Dendritic cell treated with granulocyte-macrophage colony-stimulating factor and Interleukin-4, amounts not matched to agents 40 ng/mL and 50 ng/mL, for 4 days (primary cell): ENCODE measurements around the gene C9orf50.

Experiments used
- H3K27ac Mint-ChIP-seq: one replicate; pipeline ENCODE4 v1.8.0; 2022; ENCODE audit warnings: mild to moderate bottlenecking, mixed read lengths
- H3K27me3 Mint-ChIP-seq: one replicate; pipeline ENCODE4 v1.8.0; 2022; ENCODE audit warnings: mild to moderate bottlenecking, mixed read lengths
- H3K36me3 Mint-ChIP-seq: one replicate; pipeline ENCODE4 v1.8.0; 2022; ENCODE audit warnings: low read depth, mixed read lengths
- H3K4me1 Mint-ChIP-seq: one replicate; pipeline ENCODE4 v1.8.0; 2022; ENCODE audit warnings: low read depth, mixed read lengths
- H3K4me3 Mint-ChIP-seq: one replicate; pipeline ENCODE4 v1.8.0; 2022; ENCODE audit warnings: mild to moderate bottlenecking, moderate library complexity, mixed read lengths
- H3K9me3 Mint-ChIP-seq: one replicate; pipeline ENCODE4 v1.8.0; 2022; ENCODE audit warnings: mixed read lengths
- intact Hi-C: fragments of 100-400 bp; cut with micrococcal nuclease; formaldehyde crosslinking; loops from one replicate; pipeline ENCODE4 v1.15.0; 2022

C9orf50 gene

DNA sequence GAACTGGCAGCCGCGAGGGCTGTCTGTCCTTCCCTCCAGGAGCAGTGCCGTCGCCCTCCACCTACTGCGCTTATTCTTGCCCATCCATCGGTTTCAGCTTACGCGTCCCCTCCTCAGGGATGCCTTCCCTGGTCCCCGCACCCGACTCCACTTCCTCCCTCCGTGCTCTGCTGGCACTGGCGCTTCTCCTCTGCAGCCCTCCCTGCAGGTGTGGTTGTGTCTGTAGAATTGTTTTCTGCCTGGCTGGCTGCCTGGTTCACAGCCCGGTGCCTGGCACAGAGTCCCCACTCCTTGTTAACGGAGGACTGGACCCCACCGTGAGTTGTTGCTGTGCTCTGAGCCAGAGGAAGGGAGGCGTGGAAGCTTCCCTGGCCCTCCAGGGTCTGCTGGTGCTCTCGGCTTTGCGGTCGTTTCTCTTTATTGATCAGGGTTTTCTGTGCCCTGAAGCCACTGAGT is 10.8 kb upstream of the C9orf50 start:
- intact Hi-C loops: no loop called here
- H3K4me1 Mint-ChIP-seq: peaks cover 68% of the 10 kb centered on the region
- no peak overlapping the region for H3K27ac Mint-ChIP-seq
- H3K4me3 Mint-ChIP-seq: no peak overlapping the region
- H3K27me3 Mint-ChIP-seq: no peaks in the 10 kb centered on the region
- H3K36me3 Mint-ChIP-seq: peaks cover 94% of the 10 kb centered on the region
- no peaks in the 10 kb centered on the region for H3K9me3 Mint-ChIP-seq

DNA sequence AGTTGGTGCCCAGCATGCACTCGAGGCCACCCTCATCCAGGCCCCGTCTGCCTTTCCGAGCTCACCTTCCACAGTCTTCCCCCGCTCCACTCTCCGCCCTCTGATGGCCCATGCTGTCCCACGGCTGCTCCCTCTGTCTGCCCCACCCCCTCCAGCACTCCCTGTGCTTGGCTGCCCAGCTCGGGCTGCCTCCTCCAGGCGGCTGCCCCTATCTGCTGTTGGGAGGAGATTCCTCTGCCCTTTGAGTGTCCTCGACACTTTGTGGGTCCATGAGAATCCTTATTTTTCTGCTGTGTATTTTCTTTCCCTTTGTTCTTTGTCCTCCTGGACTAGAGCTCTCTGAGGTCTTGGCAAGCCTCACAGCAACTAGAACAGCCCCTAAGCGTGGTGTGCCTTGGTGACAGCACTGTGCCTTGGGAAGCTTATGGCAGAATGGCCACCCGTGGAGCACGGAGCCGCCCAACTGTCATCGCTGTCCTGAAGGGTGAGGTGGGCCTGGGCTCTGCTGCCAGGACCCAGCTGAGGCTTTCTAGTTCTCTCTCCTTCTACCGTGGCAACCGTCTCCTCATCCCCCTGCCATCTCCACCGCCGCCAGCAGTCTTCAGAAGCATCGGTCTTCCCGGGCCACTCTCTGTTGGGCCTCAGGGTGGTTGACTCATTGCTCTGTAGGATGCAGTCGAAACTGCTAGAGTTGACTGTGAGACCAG is 10.2 kb upstream of the C9orf50 start:
- Mint-ChIP-seq H3K4me3 (no peak overlapping the region), H3K27ac (peak overlapping the region; percentile 3)

DNA sequence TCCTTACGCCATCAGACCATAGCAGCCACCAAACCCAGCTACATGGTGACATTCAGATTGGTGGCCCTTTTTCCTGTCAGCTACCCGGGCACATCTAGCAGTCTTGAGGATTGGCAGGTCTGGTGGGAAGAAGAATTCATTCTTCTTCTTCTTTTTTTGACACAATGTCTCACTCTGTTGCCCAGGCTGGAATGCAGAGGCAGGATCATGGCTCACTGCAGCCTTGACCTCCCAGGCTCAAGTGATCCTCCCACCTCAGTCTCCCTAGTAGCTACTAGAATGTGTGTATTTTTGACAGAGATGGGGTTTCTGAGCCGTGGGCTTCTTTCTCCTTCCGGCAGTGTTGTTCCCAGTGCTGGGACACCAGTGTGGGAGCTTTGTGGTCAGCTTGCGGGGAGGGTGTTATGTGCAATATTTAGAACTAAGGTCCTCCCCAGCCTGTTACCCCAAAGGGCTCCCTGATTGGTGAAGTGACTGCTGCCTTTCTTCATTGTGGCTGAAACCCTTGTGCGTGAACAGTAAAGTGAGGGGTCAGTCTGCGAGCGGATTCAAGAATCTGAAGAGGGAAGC is 8.4 kb upstream of the C9orf50 start:
- Mint-ChIP-seq H3K4me1 (peaks cover 65% of the 10 kb centered on the region), H3K4me3 (no peak overlapping the region), H3K27ac (peak overlapping the region; percentile 27), H3K36me3 (peaks cover 80% of the 10 kb centered on the region), H3K27me3 (no peaks in the 10 kb centered on the region), H3K9me3 (no peaks in the 10 kb centered on the region)
- intact Hi-C loops: no loop called here

More for the DNA sequence above, 10.2 kb upstream of the C9orf50 start:
- Mint-ChIP-seq H3K4me1 (peaks cover 70% of the 10 kb centered on the region), H3K27me3 (no peaks in the 10 kb centered on the region), H3K36me3 (peaks cover 94% of the 10 kb centered on the region), H3K9me3 (no peaks in the 10 kb centered on the region)
- intact Hi-C loops: no loop called here

DNA sequence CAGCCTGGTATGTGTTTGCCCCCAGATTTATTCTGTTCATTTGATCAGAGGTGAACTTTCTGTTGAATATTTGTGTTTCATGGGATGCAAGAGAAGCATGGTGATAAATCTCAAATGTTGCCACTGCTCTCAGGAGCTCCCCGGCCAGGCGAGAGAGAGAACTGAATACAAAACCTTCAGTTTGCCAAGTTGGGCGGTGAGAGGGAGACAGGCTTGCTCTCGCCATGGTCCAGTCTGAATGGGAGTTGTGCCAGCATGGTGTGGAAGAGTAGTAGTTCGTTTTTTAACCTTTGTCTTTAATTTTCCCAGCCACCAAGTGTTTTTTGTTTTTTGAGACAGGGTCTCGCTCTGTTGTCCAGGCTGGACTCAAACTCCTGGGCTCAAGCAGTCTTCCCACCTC is 7.8 kb upstream of the C9orf50 start:
- Mint-ChIP-seq H3K36me3 (peaks cover 74% of the 10 kb centered on the region), H3K27ac (no peak overlapping the region), H3K27me3 (no peaks in the 10 kb centered on the region), H3K4me1 (peaks cover 71% of the 10 kb centered on the region), H3K4me3 (no peak overlapping the region), H3K9me3 (no peaks in the 10 kb centered on the region)
- intact Hi-C loops: no loop called here

DNA sequence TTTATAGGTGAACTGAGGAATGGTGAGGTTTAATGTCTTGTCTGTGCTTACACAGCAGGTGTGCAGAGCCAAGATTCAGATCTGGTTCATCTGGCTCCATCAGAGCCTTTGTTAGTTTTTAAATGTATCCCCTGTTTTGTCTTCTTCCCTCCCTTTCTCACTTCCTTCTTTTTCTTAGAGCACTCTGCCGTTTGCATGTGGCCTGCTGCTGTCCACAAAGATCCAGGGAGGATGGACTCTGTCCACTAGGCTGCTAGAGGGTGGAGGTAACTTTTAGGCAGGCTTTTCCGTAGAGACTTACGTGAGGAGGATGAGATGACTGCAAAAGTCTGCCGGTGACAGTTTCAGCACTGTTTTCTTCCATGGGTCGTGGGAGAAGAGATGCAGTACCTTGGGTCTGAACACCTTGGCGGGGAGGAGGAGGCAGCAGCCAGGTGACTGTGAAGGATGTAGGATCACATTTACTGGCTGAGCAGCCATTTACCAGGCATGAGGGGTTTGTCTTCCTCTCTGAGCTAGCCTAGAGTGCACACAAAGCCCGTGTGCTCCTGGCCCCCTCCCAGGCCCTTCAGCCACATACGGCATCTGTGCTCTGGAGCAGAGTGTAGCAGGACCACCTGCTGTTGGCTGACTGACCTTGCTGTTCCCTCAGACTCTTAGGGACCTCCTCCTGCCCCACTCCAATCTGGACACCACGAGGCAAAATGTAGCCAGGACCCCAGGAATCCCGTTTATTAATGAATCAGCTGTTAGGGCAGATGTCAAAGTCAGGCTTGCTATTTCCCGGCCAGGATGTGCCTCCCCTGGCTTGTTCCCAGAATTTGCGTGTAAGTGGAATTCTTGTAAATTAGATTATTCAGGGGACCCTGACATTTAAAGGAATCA is 6.9 kb upstream of the C9orf50 start:
- Mint-ChIP-seq H3K27ac (peak overlapping the region; percentile 96), H3K36me3 (peaks cover 64% of the 10 kb centered on the region), H3K4me3 (peak overlapping the region; percentile 61), H3K4me1 (peaks cover 80% of the 10 kb centered on the region), H3K9me3 (no peaks in the 10 kb centered on the region), H3K27me3 (no peaks in the 10 kb centered on the region)
- intact Hi-C loops: loop anchor here (2.0 kb wide), 1 partner anchor 15 kb away; the partner anchor contains the start of gene ASB6

DNA sequence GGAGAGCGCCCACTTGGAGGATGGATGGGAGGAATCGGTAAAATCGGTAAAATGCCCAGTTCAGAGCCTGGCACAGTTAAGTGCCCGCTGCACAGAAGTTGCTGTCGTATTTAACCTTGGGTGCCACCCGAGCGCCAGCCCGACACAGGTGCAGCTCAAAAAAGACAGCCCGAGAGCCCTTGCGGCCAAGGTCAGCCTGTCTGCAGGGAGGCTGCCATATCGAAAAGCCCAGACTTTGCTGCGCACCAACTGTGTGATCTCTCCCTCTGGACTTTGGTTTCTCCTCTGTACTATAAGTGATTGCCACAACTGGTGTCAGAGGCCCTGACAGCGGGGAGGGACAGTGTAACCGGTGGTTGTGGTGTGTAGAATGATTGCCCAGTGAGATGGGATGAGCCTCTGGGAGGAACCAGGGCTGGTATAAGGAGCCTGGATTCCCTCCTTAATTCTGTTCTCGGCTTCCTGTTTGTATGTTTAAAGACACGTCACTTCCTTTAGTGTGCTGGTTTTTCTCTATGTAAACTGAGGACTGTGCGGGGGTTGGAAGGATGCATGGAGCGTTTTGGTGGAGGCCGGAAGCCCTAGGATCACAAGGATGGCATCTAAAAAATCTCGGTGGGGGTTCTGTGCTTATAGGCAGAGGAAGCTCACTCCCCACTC is 5.9 kb upstream of the C9orf50 start:
- Mint-ChIP-seq H3K4me1 (peaks cover 77% of the 10 kb centered on the region), H3K9me3 (no peaks in the 10 kb centered on the region), H3K36me3 (peaks cover 54% of the 10 kb centered on the region), H3K27me3 (peaks cover under 1% of the 10 kb centered on the region), H3K27ac (peak overlapping the region; percentile 96), H3K4me3 (peak overlapping the region; percentile 86)
- intact Hi-C loops: loop anchor here (2.0 kb wide), 1 partner anchor 16 kb away; the partner anchor contains the start of gene ASB6

DNA sequence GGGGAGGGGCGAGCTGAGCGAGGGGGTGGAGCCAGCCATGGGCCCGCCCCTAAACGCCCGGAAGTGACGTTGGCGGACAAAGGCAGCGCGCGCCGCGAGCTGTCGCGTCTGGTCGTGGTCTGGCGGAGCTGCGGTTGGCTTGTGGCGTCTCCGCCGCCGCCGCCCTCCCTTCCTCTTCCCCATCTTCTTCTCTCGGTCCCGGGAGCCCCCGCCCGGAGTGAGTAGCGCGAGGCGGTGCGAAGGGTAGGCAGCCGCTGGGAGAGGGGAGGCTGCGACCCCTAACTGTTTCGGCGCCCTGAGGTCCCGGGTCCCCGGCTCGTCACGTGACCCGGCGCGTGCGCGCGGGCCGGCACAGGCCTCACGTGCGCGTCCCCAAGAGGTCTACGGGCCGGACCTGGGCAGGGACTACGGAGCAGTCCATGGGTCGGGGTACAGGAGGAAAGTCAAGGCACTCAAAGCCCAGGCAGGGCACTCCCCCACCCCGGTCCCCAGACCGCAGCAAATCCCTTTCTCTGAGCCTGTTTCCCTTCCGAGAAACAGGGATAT is 5.3 kb upstream of the C9orf50 start, which contains the start of gene NTMT1:
TSS of gene NTMT1 (plus strand) at position 85 of the 546 bp plus-strand sequence. CDS start 6,541 bp downstream, outside the sequence.
- peak within 1 kb of the TSS; percentile 96 for H3K27ac Mint-ChIP-seq
- H3K4me3 Mint-ChIP-seq: peak within 1 kb of the TSS; percentile 86
- no peaks in the 10 kb centered on the region for H3K9me3 Mint-ChIP-seq
- intact Hi-C loops: loop anchor here (2.0 kb wide), 1 partner anchor 17 kb away; the partner anchor contains the start of gene ASB6
- H3K4me1 Mint-ChIP-seq: peaks cover 71% of the 10 kb centered on the region
- H3K36me3 Mint-ChIP-seq: peaks cover 48% of the 10 kb centered on the region
- peaks cover 7% of the 10 kb centered on the region for H3K27me3 Mint-ChIP-seq

DNA sequence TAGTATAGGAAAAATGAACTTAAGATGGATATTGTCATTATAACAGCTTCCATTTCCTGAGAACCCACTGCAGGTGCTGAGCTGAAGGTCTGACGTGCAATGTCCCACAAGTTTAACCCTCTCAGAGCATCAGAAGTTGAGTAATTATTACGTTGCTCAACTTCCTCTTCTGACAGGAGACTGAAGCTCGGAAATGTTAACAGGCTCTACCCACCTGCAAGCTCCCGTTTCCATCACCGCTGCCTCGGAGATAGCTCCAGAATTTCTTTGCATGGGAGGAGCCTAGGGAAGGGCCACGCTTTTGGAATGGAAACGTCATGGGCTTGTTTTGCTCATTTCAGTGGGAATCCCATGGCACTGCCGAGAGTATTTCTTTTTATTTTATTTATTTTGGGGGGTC is 4.0 kb upstream of the C9orf50 start:
- H3K27ac Mint-ChIP-seq: peak overlapping the region; percentile 96
- intact Hi-C loops: loop anchor here (1.0 kb wide), 1 partner anchor 486 kb away; no protein-coding TSS in a partner anchor
- no peaks in the 10 kb centered on the region for H3K9me3 Mint-ChIP-seq
- peaks cover 16% of the 10 kb centered on the region for H3K27me3 Mint-ChIP-seq
- peaks cover 60% of the 10 kb centered on the region for H3K4me1 Mint-ChIP-seq
- H3K4me3 Mint-ChIP-seq: peak overlapping the region; percentile 61
- H3K36me3 Mint-ChIP-seq: peaks cover 36% of the 10 kb centered on the region

DNA sequence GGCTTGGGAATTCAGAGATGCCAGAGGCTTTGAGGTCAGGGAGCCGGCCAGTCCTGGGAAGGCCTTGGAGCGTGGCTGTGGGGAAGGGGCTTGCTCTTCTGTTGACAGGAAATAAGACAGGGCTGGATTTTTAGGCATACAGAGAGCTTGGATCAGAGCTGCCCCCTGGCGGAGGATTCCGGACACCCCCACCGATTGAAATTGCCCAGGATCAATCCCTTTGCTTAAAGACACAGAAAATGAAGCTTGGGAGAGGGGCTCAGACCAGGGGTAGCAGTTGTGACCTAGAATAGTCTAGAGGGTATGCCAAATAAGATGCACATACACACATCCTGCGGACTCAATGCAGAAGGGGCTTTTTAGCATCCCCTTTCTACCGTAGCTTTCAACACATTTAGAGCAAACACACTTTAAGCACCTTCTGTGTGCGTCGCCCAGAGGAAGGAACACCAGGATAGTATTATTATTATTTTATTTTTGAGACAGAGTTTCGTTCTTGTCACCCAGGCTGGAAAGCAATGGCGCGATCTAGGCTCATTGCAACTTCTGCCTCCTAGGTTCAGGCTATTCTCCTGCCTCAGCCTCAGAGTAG is 3.4 kb upstream of the C9orf50 start:
- Mint-ChIP-seq H3K27me3 (peaks cover 22% of the 10 kb centered on the region), H3K27ac (peak overlapping the region; percentile 41), H3K4me1 (peaks cover 53% of the 10 kb centered on the region), H3K4me3 (no peak overlapping the region), H3K36me3 (peaks cover 30% of the 10 kb centered on the region), H3K9me3 (no peaks in the 10 kb centered on the region)
- intact Hi-C loops: no loop called here

DNA sequence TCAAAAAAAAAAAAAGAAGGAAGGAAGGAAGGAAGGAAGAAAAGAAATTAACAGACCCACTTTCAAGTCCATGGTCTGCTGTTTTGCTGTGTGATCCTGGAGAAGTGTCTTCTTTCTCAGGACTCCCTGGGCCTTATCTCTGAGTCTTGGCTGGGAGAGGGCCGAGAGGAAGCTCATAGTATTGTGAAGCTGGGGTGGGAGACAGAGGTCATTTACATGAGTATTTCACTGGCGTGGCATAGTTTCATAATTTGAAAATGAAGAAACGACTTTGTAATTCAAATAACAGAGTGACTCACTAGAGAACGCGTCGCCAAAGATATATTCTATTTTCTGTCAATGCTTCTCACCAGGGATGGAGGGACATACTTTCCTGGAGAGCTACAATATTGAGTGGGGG is 2.4 kb upstream of the C9orf50 start:
- Mint-ChIP-seq H3K27me3 (peaks cover 29% of the 10 kb centered on the region), H3K27ac (peak overlapping the region; percentile 31), H3K4me1 (peaks cover 44% of the 10 kb centered on the region), H3K36me3 (peaks cover 22% of the 10 kb centered on the region), H3K4me3 (no peak overlapping the region), H3K9me3 (no peaks in the 10 kb centered on the region)
- intact Hi-C loops: no loop called here

DNA sequence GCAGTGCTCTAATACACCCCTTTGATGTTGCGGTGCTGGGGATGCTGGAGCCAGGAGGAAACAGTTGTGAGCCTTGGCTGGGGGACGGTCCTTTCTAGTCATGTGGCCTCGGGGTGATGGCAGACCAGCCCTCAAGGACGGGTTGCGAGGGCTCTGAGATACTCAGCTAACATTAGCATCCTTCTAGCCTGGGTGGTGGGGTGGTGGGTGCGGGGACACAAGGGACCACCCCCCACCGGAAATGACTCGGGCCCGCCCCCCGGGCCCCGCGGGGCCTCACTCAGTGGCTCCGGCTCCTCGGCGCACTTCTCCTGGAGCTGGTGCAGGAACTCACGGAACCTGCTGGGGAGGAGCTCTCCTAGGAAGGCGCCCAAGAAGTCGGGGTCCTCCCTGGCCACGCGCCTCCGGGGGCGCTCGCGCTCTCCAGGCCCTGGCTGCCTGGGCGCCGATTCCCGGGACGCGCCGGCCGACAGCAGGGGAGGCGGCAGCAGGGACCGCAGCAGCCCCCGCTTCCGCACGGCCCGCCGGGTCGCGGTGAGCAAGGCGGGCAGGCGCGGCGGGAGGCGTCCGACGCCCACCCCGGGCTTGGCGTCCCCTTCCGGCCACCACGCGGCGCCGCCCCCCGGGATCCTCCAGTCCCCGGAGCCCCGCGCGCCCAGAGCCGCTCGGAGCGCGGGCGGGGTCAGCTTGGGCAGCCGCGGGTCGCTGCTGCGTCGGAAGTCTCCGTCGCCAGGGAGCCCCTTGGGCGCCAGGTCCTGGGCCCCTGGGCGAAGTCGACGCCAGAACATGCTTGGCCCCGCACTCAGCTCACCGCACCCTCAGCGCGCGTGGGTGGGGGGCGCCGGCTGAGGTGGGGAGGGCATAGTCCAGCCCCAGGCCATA is 873 bp downstream of the C9orf50 start:
- Mint-ChIP-seq H3K27ac (no peak overlapping the region), H3K4me3 (peak overlapping the region; percentile 53), H3K36me3 (no peaks in the 10 kb centered on the region), H3K4me1 (peaks cover 21% of the 10 kb centered on the region), H3K9me3 (no peaks in the 10 kb centered on the region), H3K27me3 (peaks cover 35% of the 10 kb centered on the region)
- intact Hi-C loops: loop anchor here (10.0 kb wide), 1 partner anchor 445 kb away; the partner anchor contains the start of gene IER5L

DNA sequence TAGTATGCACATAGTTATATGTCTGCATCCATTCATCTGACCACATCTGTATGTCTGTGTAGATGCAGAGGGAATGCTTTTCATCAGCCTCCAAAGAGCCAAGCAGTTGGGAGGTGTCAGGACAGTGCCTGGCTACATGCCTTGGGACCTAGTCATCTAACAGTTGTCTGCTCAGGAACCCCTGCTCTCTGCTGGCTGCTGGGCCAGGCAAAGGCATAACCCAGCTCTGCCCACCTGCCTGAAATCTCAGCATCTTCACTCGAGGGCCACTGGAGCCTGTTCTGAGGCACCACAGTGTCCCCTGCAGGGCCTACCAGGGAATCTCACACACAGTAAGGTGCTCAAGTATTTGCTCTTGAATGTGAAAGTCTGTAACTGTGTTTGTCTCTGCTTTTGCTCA is 3.7 kb downstream of the C9orf50 start:
- Mint-ChIP-seq H3K4me1 (no peaks in the 10 kb centered on the region), H3K4me3 (no peak overlapping the region), H3K27me3 (peaks cover 56% of the 10 kb centered on the region), H3K36me3 (no peaks in the 10 kb centered on the region), H3K27ac (no peak overlapping the region), H3K9me3 (no peaks in the 10 kb centered on the region)
- intact Hi-C loops: loop anchor here (10.0 kb wide), 1 partner anchor 442 kb away; the partner anchor contains the start of gene IER5L
